ENCODE data around the gene NHLH1. TPM values are rescaled to one million over a fixed set of nuclear protein-coding genes. Genes with fewer than 3 reads are reported as not detected.
A peak's percentile ranks its signal among the peaks of the same experiment; 100 is the strongest.

The NHLH1 gene
- under 1 TPM; 0.32 to 0.42 TPM for total RNA-seq

DNA sequence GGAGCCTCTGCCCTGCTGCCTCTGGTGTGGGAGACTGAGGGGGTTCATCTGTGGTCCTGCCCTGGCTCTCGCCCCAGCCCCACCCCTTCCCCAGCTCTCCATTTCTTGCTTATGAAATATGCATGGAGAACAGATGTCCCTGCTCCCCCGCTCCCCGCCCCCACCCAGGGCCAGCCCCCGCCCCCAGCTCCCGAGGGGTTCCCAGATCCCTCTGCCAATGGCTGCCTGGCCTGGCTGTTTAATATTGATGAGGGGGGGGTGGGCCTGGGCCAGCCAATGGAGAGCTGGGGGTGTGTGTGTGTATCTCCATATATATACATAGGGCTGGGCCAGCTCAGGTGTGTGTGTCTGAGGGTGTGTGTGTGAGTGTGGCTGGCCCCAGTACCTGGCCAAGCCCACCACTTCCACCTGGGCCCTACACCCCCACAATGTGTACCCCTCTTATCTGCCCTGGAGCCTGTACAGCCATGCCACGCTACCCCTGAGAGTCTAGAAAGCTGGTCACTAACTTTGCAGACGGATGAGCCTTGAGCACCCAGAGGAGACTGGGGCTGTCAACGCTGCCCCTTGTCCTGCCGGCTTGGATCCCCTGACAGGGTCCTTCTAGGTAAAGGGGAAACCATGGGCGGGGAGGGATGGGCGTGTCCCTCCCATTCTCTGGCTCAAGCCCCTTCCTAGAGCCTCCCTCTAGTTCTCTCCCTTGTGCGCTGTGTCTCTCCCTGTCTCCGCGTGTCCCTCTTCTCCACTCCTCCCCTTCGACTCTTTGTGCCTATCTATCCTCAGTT is at the start of gene NHLH1:
Gene NHLH1 (plus strand): TSS at position 341 of the 785 bp plus-strand sequence. CDS start 3,661 bp downstream, outside the sequence.
- Mint-ChIP-seq H3K36me3 (ENCODE audit: low read depth) (no peaks in the 10 kb centered on the region), H3K9me3 (ENCODE audit: low read depth) (no peaks in the 10 kb centered on the region), H3K27ac (no peak within 1 kb of the TSS), H3K4me3 (no peak within 1 kb of the TSS), H3K4me1 (no peaks in the 10 kb centered on the region), H3K27me3 (no peaks in the 10 kb centered on the region)
- DNase-seq (no peak), ATAC-seq (no peak)
- intact Hi-C loops (cut with DNase I, micrococcal nuclease): no loop called here
- ChIA-PET CTCF (interaction anchor here (1.0 to 2.5 kb wide), 2 partner anchors 9 to 36 kb away, joined by 3 to 10 read pairs; no protein-coding TSS in a partner anchor), POLR2A (no interaction called here)

DNA sequence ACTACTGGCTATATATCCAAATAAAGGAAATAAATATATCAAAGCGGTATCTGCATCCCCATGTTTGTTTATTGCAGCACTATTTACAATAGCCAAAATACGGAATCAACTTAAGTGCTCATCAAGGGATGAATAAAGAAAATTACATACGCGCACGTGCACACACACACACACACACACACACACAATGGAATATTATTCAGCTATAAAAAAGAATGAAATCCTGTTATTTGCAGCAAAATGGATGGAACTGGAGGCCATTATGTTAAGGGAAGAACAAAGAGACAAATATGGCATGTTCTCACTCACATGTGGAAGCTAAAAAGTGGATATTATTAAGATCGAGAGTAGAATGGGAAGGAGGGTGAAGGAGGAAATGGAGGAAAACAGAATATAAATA is 44.0 kb upstream of the NHLH1 start:
- Mint-ChIP-seq H3K27me3 (no peaks in the 10 kb centered on the region), H3K27ac (no peak overlapping the region), H3K4me3 (no peak overlapping the region), H3K36me3 (ENCODE audit: low read depth) (peaks cover 55% of the 10 kb centered on the region), H3K9me3 (ENCODE audit: low read depth) (peaks cover 2% of the 10 kb centered on the region), H3K4me1 (peaks cover 6% of the 10 kb centered on the region)
- POLR2A ChIA-PET: no interaction called here
- DNase-seq: no peak
- intact Hi-C loops (cut with DNase I, micrococcal nuclease): no loop called here
- CTCF ChIA-PET: interaction anchor here (0.6 to 1.1 kb wide), 2 partner anchors 31 to 159 kb away, joined by 3 to 4 read pairs; no protein-coding TSS in a partner anchor
- ATAC-seq: no peak

DNA sequence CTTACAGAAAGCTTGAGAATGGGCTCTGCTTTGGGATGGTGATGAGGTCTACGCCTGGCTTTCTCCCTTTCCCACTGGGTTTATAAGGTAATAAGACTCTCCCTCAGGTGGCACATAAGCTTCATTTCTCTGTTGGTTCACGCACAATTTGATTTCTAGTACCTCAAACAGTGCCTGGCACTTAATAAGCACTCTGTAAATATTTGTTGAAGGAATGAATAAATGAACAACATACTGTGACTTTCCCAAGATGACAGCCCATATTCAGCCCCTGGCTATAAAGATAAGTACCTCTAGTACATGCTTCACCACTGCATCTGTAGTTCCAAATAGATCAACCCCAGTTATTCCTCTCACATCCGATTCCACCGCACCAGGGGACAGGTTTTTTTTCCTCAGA is 41.6 kb upstream of the NHLH1 start:
- no peaks in the 10 kb centered on the region for H3K4me1 Mint-ChIP-seq
- POLR2A ChIA-PET: no interaction called here
- CTCF ChIA-PET: interaction anchor here (0.7 to 0.9 kb wide), 2 partner anchors 44 to 431 kb away, joined by 3 read pairs; no protein-coding TSS in a partner anchor
- no peak overlapping the region for H3K4me3 Mint-ChIP-seq
- no peak overlapping the region for H3K27ac Mint-ChIP-seq
- no peaks in the 10 kb centered on the region for H3K27me3 Mint-ChIP-seq
- intact Hi-C loops (cut with DNase I, micrococcal nuclease): no loop called here
- H3K9me3 Mint-ChIP-seq (ENCODE audit: low read depth): no peaks in the 10 kb centered on the region
- DNase-seq (no peak), ATAC-seq (no peak)
- peaks cover 52% of the 10 kb centered on the region for H3K36me3 Mint-ChIP-seq (ENCODE audit: low read depth)

DNA sequence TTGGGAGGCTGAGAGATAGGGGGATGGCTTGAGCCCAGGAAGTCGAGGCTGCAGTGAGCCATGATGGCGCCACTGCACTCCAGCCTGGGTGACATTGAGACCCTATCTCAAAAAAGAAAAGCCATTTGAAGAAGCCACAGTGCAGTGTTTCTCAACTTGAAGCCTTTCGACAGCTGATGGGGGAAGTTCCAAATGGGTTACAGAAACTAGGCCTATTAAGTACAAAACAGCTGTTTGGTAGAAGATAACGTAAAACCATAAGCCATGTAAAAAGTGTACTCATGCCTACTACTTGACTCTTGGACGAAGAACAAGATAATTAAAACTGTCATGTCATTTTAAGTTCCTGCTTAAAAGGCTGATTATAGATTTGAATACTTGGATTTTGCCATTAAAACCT is 40.5 kb upstream of the NHLH1 start:
- DNase-seq: no peak
- intact Hi-C loops (cut with DNase I, micrococcal nuclease): no loop called here
- ChIA-PET POLR2A (no interaction called here), CTCF (interaction anchor here (0.7 to 1.1 kb wide), 3 partner anchors 35 to 241 kb away, joined by 3 to 5 read pairs (median 4); no protein-coding TSS in a partner anchor)
- no peak overlapping the region for H3K27ac Mint-ChIP-seq
- H3K9me3 Mint-ChIP-seq (ENCODE audit: low read depth): no peaks in the 10 kb centered on the region
- no peaks in the 10 kb centered on the region for H3K4me1 Mint-ChIP-seq
- no peaks in the 10 kb centered on the region for H3K27me3 Mint-ChIP-seq
- no peak for ATAC-seq
- peaks cover 52% of the 10 kb centered on the region for H3K36me3 Mint-ChIP-seq (ENCODE audit: low read depth)
- H3K4me3 Mint-ChIP-seq: no peak overlapping the region

DNA sequence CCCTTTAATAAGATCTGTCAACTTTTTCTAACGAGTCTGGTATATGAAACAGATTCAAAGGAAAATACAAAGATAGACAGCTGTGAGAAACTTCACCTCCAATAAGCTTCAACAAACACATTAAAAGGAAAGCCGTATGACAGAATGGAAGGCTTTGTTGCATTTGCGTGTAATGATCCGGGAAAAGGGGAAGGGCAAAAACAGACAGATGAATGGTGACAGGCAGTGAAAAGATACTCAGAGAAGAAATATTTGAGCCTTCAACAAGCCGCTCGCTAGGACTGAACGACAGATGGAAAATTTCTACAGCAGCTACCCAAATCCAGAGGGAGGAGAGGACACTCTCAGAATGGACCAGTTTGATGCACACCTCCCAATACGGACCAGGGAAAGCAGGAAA is 38.7 kb upstream of the NHLH1 start:
- intact Hi-C loops (cut with DNase I, micrococcal nuclease): no loop called here
- no peak overlapping the region for H3K4me3 Mint-ChIP-seq
- no peaks in the 10 kb centered on the region for H3K27me3 Mint-ChIP-seq
- no peaks in the 10 kb centered on the region for H3K4me1 Mint-ChIP-seq
- H3K36me3 Mint-ChIP-seq (ENCODE audit: low read depth): peaks cover 48% of the 10 kb centered on the region
- ChIA-PET CTCF (interaction anchor here (0.7 to 2.5 kb wide), 6 partner anchors 8 to 102 kb away, joined by 3 to 11 read pairs (median 4); no protein-coding TSS in a partner anchor), POLR2A (interaction anchor here (0.8 kb wide), 1 partner anchor 232 kb away, joined by 3 read pairs; no protein-coding TSS in a partner anchor)
- no peak for ATAC-seq
- no peak overlapping the region for H3K27ac Mint-ChIP-seq
- no peaks in the 10 kb centered on the region for H3K9me3 Mint-ChIP-seq (ENCODE audit: low read depth)
- DNase-seq: no peak

DNA sequence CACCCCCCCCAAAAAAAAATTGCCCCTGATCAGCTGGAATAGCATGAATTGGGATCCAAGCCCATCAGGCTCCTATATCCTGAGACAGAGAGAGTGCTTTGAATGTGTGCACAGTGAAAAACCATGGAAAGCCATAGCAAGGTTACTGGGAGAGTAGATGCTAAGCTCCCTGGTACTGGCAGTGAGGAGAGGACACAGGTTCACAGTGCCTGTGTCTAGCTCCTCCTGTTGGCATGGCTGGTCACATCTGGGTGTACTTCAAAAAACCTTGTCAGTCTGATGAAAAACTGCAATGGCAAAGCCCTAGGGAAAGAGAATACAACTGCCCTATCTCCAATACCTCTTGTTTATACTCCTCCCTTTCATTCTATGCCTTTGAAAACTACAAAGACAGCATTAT is 36.8 kb upstream of the NHLH1 start:
- no peaks in the 10 kb centered on the region for H3K4me1 Mint-ChIP-seq
- no peaks in the 10 kb centered on the region for H3K27me3 Mint-ChIP-seq
- CTCF ChIA-PET: interaction anchor here (0.6 to 2.5 kb wide), 8 partner anchors 21 to 499 kb away, joined by 3 to 11 read pairs (median 3); partner anchors contain the start of gene NHLH1
- no peak overlapping the region for H3K4me3 Mint-ChIP-seq
- intact Hi-C loops (cut with DNase I, micrococcal nuclease): no loop called here
- no peaks in the 10 kb centered on the region for H3K9me3 Mint-ChIP-seq (ENCODE audit: low read depth)
- no peak overlapping the region for H3K27ac Mint-ChIP-seq
- POLR2A ChIA-PET: no interaction called here
- H3K36me3 Mint-ChIP-seq (ENCODE audit: low read depth): peaks cover 50% of the 10 kb centered on the region
- ATAC-seq (no peak), DNase-seq (no peak)

DNA sequence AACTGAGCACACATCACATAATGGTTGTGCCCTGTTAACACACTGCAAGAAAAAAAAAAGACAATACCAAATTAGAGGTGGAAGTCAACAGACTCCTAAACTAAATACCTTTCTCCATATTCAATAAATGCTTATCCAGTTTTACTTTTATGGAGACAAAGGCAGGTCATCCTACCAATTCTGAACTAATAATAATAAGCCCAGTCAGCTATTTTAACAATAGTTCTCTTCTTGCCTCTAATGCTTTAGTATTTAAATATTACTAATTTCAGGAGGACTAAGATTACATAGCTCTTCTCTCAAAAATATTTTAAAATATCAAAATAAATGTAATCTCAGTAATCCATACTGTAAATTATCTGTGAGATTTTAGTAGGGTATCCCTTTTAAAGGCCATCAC is 34.4 kb upstream of the NHLH1 start:
- ChIA-PET CTCF (interaction anchor here (0.8 to 1.7 kb wide), 3 partner anchors 40 to 60 kb away, joined by 3 to 11 read pairs (median 3); no protein-coding TSS in a partner anchor), POLR2A (no interaction called here)
- H3K9me3 Mint-ChIP-seq (ENCODE audit: low read depth): no peaks in the 10 kb centered on the region
- ATAC-seq (no peak), DNase-seq (no peak)
- intact Hi-C loops (cut with DNase I, micrococcal nuclease): no loop called here
- no peak overlapping the region for H3K27ac Mint-ChIP-seq
- H3K36me3 Mint-ChIP-seq (ENCODE audit: low read depth): peaks cover 46% of the 10 kb centered on the region
- no peak overlapping the region for H3K4me3 Mint-ChIP-seq
- H3K4me1 Mint-ChIP-seq: no peaks in the 10 kb centered on the region
- no peaks in the 10 kb centered on the region for H3K27me3 Mint-ChIP-seq

DNA sequence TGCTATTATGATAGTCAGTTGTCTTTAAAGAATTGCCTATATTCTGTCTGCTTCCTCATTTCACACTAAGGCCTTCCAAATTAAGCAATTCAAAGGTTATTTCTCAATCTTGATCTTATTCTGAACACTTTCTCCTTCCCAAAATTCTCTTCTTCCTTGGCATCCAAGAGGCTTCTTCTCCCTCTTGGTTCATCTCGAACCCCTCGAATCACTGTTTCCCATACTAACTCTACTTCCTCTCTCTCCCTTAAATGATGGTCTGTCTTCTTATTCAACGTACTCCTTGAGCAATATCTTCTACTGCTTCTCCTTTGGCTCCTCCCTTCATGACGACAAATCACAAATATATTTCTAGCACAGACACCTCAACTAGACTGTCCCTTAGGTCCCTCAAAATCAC is 28.3 kb upstream of the NHLH1 start:
- DNase-seq: no peak
- H3K27ac Mint-ChIP-seq: no peak overlapping the region
- H3K36me3 Mint-ChIP-seq (ENCODE audit: low read depth): peaks cover 52% of the 10 kb centered on the region
- H3K4me3 Mint-ChIP-seq: no peak overlapping the region
- ATAC-seq: no peak
- H3K9me3 Mint-ChIP-seq (ENCODE audit: low read depth): no peaks in the 10 kb centered on the region
- no peaks in the 10 kb centered on the region for H3K27me3 Mint-ChIP-seq
- CTCF ChIA-PET: interaction anchor here (0.6 to 2.1 kb wide), 7 partner anchors 13 to 46 kb away, joined by 3 to 7 read pairs (median 5); no protein-coding TSS in a partner anchor
- intact Hi-C loops (cut with DNase I, micrococcal nuclease): no loop called here
- POLR2A ChIA-PET: no interaction called here
- peaks cover 21% of the 10 kb centered on the region for H3K4me1 Mint-ChIP-seq

DNA sequence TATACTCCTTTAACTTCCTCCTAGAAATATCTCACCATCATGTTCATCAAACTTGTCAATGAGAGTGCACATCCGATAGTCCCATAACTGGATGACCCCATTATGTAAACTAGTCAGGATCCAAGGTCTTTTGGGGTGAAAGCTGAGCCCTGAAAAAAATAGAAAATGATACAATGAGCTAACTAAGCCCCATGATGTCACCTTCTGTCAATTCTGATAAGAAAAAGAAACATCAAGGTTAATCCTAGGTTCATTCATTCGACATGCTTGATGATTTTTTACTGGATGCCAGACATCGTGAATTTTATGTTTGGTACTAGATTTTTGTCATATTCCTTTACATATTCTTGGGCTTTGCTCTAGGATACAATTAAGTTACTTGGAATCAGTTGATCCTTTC is 26.7 kb upstream of the NHLH1 start:
- no peaks in the 10 kb centered on the region for H3K9me3 Mint-ChIP-seq (ENCODE audit: low read depth)
- ChIA-PET CTCF (interaction anchor here (0.6 to 2.1 kb wide), 6 partner anchors 11 to 48 kb away, joined by 3 to 5 read pairs (median 4); no protein-coding TSS in a partner anchor), POLR2A (no interaction called here)
- no peak overlapping the region for H3K4me3 Mint-ChIP-seq
- no peak overlapping the region for H3K27ac Mint-ChIP-seq
- H3K27me3 Mint-ChIP-seq: no peaks in the 10 kb centered on the region
- ATAC-seq (no peak), DNase-seq (no peak)
- intact Hi-C loops (cut with DNase I, micrococcal nuclease): loop anchor here in 1 of 2 experiments (5.0 kb wide), 1 partner anchor 1407 kb away; the partner anchor contains the start of gene DUSP12
- peaks cover 50% of the 10 kb centered on the region for H3K36me3 Mint-ChIP-seq (ENCODE audit: low read depth)
- peaks cover 31% of the 10 kb centered on the region for H3K4me1 Mint-ChIP-seq

DNA sequence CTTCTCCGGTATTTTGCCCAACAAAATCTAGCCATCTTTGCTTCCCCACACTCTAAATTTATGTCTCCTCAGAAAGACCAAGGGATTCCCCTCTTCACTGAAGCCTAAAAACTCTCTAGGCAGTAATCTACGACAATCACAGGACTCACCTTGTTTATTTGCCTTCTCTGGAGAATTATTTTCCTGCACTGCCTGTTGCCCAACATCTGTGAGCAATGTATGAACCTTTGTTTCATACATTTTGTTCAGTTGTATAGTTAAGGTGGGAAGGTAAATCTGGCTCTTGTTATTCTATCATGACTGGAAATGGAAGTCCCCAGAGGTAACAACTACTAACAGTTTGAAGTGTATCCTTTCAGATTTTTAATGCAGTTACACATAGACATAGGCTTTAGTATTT is 26.0 kb upstream of the NHLH1 start:
- Mint-ChIP-seq H3K9me3 (ENCODE audit: low read depth) (no peaks in the 10 kb centered on the region), H3K4me1 (peaks cover 31% of the 10 kb centered on the region), H3K27ac (peak overlapping the region; percentile 23), H3K4me3 (peak overlapping the region; percentile 100), H3K27me3 (no peaks in the 10 kb centered on the region), H3K36me3 (ENCODE audit: low read depth) (peaks cover 50% of the 10 kb centered on the region)
- ATAC-seq (no peak), DNase-seq (no peak)
- CTCF ChIA-PET: no interaction called here
- POLR2A ChIA-PET: no interaction called here
- intact Hi-C loops (cut with DNase I, micrococcal nuclease): loop anchor here in 1 of 2 experiments (5.0 kb wide), 1 partner anchor 1406 kb away; the partner anchor contains the start of gene DUSP12

DNA sequence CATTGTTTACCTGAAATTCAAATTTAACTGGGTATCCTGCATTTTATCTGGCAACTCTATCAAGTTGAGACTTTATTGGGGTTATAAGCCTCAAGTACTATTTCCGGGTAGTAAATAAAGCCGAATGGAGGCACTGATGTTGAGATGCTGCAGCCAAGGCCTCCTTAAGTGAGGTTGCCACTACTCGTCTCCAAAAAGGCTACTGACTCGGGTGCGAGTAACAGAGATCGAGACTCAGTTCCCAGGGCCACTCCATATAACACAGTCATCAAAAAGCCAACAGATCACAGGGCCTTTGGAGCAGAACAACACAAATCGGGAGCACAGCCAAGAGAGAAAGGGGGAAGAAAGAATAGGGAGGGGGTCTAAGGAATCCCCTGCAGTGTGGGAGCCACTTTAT is 24.3 kb upstream of the NHLH1 start:
- H3K9me3 Mint-ChIP-seq (ENCODE audit: low read depth): no peaks in the 10 kb centered on the region
- peak overlapping the region; percentile 100 for H3K4me3 Mint-ChIP-seq
- ChIA-PET CTCF (interaction anchor here (1.2 kb wide), 1 partner anchor 241 kb away, joined by 3 read pairs; no protein-coding TSS in a partner anchor), POLR2A (no interaction called here)
- H3K36me3 Mint-ChIP-seq (ENCODE audit: low read depth): peaks cover 44% of the 10 kb centered on the region
- intact Hi-C loops (cut with DNase I, micrococcal nuclease): loop anchor here (2.0 to 5.0 kb wide), 3 partner anchors 58 to 1405 kb away; partner anchors contain the start of genes DUSP12 (in 1 of the 2), PEX19 (in 1 of the 2) and TAGLN2 (in 1 of the 2)
- no peak for DNase-seq
- H3K27ac Mint-ChIP-seq: peak overlapping the region; percentile 100
- ATAC-seq: peak; percentile 6
- H3K4me1 Mint-ChIP-seq: peaks cover 31% of the 10 kb centered on the region
- H3K27me3 Mint-ChIP-seq: no peaks in the 10 kb centered on the region
